Suprapubic skin (tissue), 4 donors: ENCODE results near the gene GABRR1. TPM values are rescaled to one million over a fixed set of nuclear protein-coding genes. Genes with fewer than 3 reads are reported as not detected.

ENCODE experiments used
- DNase-seq, 2 donors: peaks; one replicate each; pipeline ENCODE4 v3.0.0-alpha.2; 2019; ENCODE audit warnings: low spot score in 2 of 2
- H3K27ac ChIP-seq: fragments of 200-600 bp; sonication (generic); one replicate; pipeline ENCODE4 v1.5.1; 2019
- H3K27me3 ChIP-seq: fragments of 200-600 bp; sonication (generic); one replicate; pipeline ENCODE4 v1.5.1; 2019
- H3K36me3 ChIP-seq: fragments of 200-600 bp; sonication (generic); one replicate; pipeline ENCODE4 v1.5.1; 2019
- H3K4me1 ChIP-seq: fragments of 200-600 bp; sonication (generic); one replicate; pipeline ENCODE4 v1.5.1; 2019
- H3K4me3 ChIP-seq: fragments of 200-600 bp; sonication (generic); one replicate; pipeline ENCODE4 v1.5.1; 2019; ENCODE audit warnings: mild to moderate bottlenecking
- H3K9me3 ChIP-seq: fragments of 200-600 bp; sonication (generic); one replicate; pipeline ENCODE4 v1.5.1; 2019
- CTCF ChIP-seq, 2 donors: fragments of 200-600 bp in 1 of 2; fragments of 450-650 bp in 1 of 2; sonication (generic) in 1 of 2; IDR thresholded peaks; one replicate each; pipeline ENCODE4 v1.5.1; 2016 to 2019; ENCODE audit warnings: antibody characterized with exemption in 2 of 2, mild to moderate bottlenecking in 1 of 2, moderate library complexity in 1 of 2
- EP300 ChIP-seq: sonication (generic); formaldehyde crosslinking; IDR thresholded peaks from one replicate; pipeline ENCODE4 v1.6.1; 2017; ENCODE audit warnings: antibody characterized with exemption
- POLR2A ChIP-seq, 2 donors: fragments of 450-650 bp; IDR thresholded peaks; one replicate each; pipeline ENCODE4 v1.6.1; 2017; ENCODE audit warnings: antibody characterized with exemption in 2 of 2, mild to moderate bottlenecking in 2 of 2, moderate library complexity in 2 of 2
- POLR2AphosphoS5 ChIP-seq, 3 donors: sonication (generic); formaldehyde crosslinking; IDR thresholded peaks; one replicate each; pipeline ENCODE4 v1.6.1; 2017; ENCODE audit warnings: antibody characterized with exemption in 3 of 3
- WGBS: methylation state at CpG from one replicate; pipeline ENCODE4 v1.1.5; 2018; 5-methylcytosine and 5-hydroxymethylcytosine counted together
- total RNA-seq, 4 donors: library from RNA; depleted of rRNA; stranded (reverse); fragments of >200 nt; gene quantifications; one replicate each; pipeline ENCODE4 v1.1.0, GENCODE V29; 2016

Gene GABRR1
- total RNA-seq, 4 donors from 2014 or later, result 0.48 to 0.52 TPM; not detected in 2

GRCh38 chr6:89184344-89184743, 32.8 kb downstream of the GABRR1 start:
- DNase-seq, result no peak
- no peak for TF ChIP-seq EP300
- TF ChIP-seq POLR2A (IDR thresholded peaks at IDR 0.05), result no peak
- no peak for TF ChIP-seq POLR2AphosphoS5 (IDR thresholded peaks at IDR 0.05)
- TF ChIP-seq CTCF (IDR thresholded peaks at IDR 0.05), result no peak
- 66% methylated on average over 9 of the region's 9 CpGs for WGBS
- H3K36me3 ChIP-seq, result no peaks in the 10 kb centered on the region
- H3K4me3 ChIP-seq, result no peak overlapping the region
- no peaks in the 10 kb centered on the region for H3K27me3 ChIP-seq
- no peaks in the 10 kb centered on the region for H3K4me1 ChIP-seq
- no peaks in the 10 kb centered on the region for H3K9me3 ChIP-seq
- H3K27ac ChIP-seq, result no peak overlapping the region

- no peaks in the 10 kb centered on the region for H3K27me3 ChIP-seq
- no peaks in the 10 kb centered on the region for H3K36me3 ChIP-seq
- no peak overlapping the region for H3K4me3 ChIP-seq
- no peak for DNase-seq
- 90% methylated on average over 2 of the region's 2 CpGs for WGBS
- H3K9me3 ChIP-seq, result no peaks in the 10 kb centered on the region
- H3K4me1 ChIP-seq, result no peaks in the 10 kb centered on the region
- no peak overlapping the region for H3K27ac ChIP-seq
- TF ChIP-seq POLR2AphosphoS5 (IDR thresholded peaks at IDR 0.05) (no peak), POLR2A (IDR thresholded peaks at IDR 0.05) (no peak), CTCF (IDR thresholded peaks at IDR 0.05) (no peak), EP300 (no peak)
Observed at GRCh38 chr6:89183294-89183693, 33.9 kb downstream of the GABRR1 start.

- no peaks in the 10 kb centered on the region for H3K36me3 ChIP-seq
- TF ChIP-seq POLR2A (IDR thresholded peaks at IDR 0.05) (no peak), CTCF (IDR thresholded peaks at IDR 0.05) (no peak), POLR2AphosphoS5 (IDR thresholded peaks at IDR 0.05) (no peak), EP300 (no peak)
- H3K27ac ChIP-seq, result no peak overlapping the region
- H3K4me1 ChIP-seq, result no peaks in the 10 kb centered on the region
- no peak for DNase-seq
- 80% methylated on average over 1 of the region's 1 CpG for WGBS
- H3K9me3 ChIP-seq, result no peaks in the 10 kb centered on the region
- H3K4me3 ChIP-seq, result no peak overlapping the region
- no peaks in the 10 kb centered on the region for H3K27me3 ChIP-seq
Observed at GRCh38 chr6:89180971-89181370, 36.2 kb downstream of the GABRR1 start.

- WGBS, result 93% methylated on average over 13 of the region's 13 CpGs
- TF ChIP-seq POLR2A (IDR thresholded peaks at IDR 0.05) (no peak), CTCF (IDR thresholded peaks at IDR 0.05) (no peak), POLR2AphosphoS5 (IDR thresholded peaks at IDR 0.05) (no peak), EP300 (no peak)
Observed at GRCh38 chr6:89180112-89180511, 37.0 kb downstream of the GABRR1 start.

GRCh38 chr6:89173634-89174033, 43.5 kb downstream of the GABRR1 start:
- Histone ChIP-seq H3K27ac (no peak overlapping the region), H3K36me3 (no peaks in the 10 kb centered on the region), H3K9me3 (no peaks in the 10 kb centered on the region), H3K4me3 (no peak overlapping the region), H3K27me3 (no peaks in the 10 kb centered on the region), H3K4me1 (peaks cover 11% of the 10 kb centered on the region)
- 89% methylated on average over 4 of the region's 4 CpGs for WGBS
- DNase-seq, result no peak
- TF ChIP-seq EP300, result no peak
- no peak for TF ChIP-seq POLR2A (IDR thresholded peaks at IDR 0.05)
- TF ChIP-seq CTCF (IDR thresholded peaks at IDR 0.05), result no peak
- TF ChIP-seq POLR2AphosphoS5 (IDR thresholded peaks at IDR 0.05), result no peak

More at GRCh38 chr6:89180112-89180511, 37.0 kb downstream of the GABRR1 start:
- no peak overlapping the region for H3K4me3 ChIP-seq
- H3K9me3 ChIP-seq, result no peaks in the 10 kb centered on the region
- H3K36me3 ChIP-seq, result no peaks in the 10 kb centered on the region
- H3K27me3 ChIP-seq, result no peaks in the 10 kb centered on the region
- no peak for DNase-seq
- no peak overlapping the region for H3K27ac ChIP-seq
- no peaks in the 10 kb centered on the region for H3K4me1 ChIP-seq
